GM12891 (cell line): ENCODE data around the gene MYLK. TPM values are rescaled to one million over a fixed set of nuclear protein-coding genes. Genes with fewer than 3 reads are reported as not detected.
A peak's percentile ranks its signal among the peaks of the same experiment; 100 is the strongest.

Experiments used
- DNase-seq: peaks from one replicate; pipeline ENCODE4 v3.0.0; 2011; ENCODE audit warnings: low spot score; ENCODE audit not compliant: insufficient read length
- FAIRE-seq: peaks from 2 replicates; lab custom pipeline; 2011; peaks lifted over from hg19 to GRCh38; lab: Jason Lieb, UNC
- PAX5 ChIP-seq: IDR thresholded peaks from 2 replicates; pipeline ENCODE4 v1.6.1; 2011; ENCODE audit warnings: low read length, moderate library complexity, mild to moderate bottlenecking; ENCODE audit not compliant: insufficient read depth, severe bottlenecking
- POLR2A ChIP-seq: IDR thresholded peaks from 2 replicates; pipeline ENCODE4 v1.6.1; 2011; ENCODE audit warnings: low read depth, low read length, control low read depth
- POLR2AphosphoS5 ChIP-seq: IDR thresholded peaks from 2 replicates; pipeline ENCODE4 v1.6.1; 2011; ENCODE audit warnings: low read depth, low read length, control low read depth
- POU2F2 ChIP-seq: IDR thresholded peaks from 2 replicates; pipeline ENCODE4 v1.6.1; 2011; ENCODE audit warnings: low read depth, mild to moderate bottlenecking, control low read depth, low read length, moderate library complexity
- SPI1 ChIP-seq: IDR thresholded peaks from 2 replicates; pipeline ENCODE4 v1.6.1; 2011; ENCODE audit warnings: low read depth, low read length, control low read depth
- TAF1 ChIP-seq: IDR thresholded peaks from 2 replicates; pipeline ENCODE4 v1.6.1; 2011; ENCODE audit warnings: low read depth, low read length, control low read depth
- polyA plus RNA-seq: library from polyadenylated mRNA; unstranded; fragments of >200 nt; gene quantifications from one replicate; pipeline ENCODE4 v1.2.1, GENCODE V29; 2012; ENCODE audit warnings: low read depth, missing spikeins, inconsistent platforms; ENCODE audit not compliant: missing spikeins

Gene MYLK
- 0.33 TPM for polyA plus RNA-seq

GRCh38 chr3:123884203-123884831, at the start of gene MYLK:
MYLK (minus strand) TSS chr3:123884332; CDS start chr3:123793841, 90,491 bp downstream.
- DNase-seq = peak; percentile 52
- peak; percentile 43 for FAIRE-seq
- no peak for TF ChIP-seq PAX5
- peak; percentile 63; the same call in 1 of the 2 replicates for TF ChIP-seq POU2F2

GRCh38 chr3:123930445-123930844, 46.3 kb upstream of the MYLK start:
- no peak for TF ChIP-seq POU2F2
- TF ChIP-seq SPI1 = no peak
- no peak for TF ChIP-seq POLR2A
- no peak for TF ChIP-seq TAF1
- TF ChIP-seq PAX5 = no peak
- no peak for TF ChIP-seq POLR2AphosphoS5
- DNase-seq = no peak
- no peak for FAIRE-seq

GRCh38 chr3:123929325-123929724, 45.2 kb upstream of the MYLK start:
- FAIRE-seq (no peak), DNase-seq (no peak)
- no peak for TF ChIP-seq SPI1
- no peak for TF ChIP-seq POLR2AphosphoS5
- no peak for TF ChIP-seq TAF1
- TF ChIP-seq POLR2A = no peak

GRCh38 chr3:123926396-123926795, 42.3 kb upstream of the MYLK start:
- FAIRE-seq (no peak), DNase-seq (no peak)
- TF ChIP-seq POLR2AphosphoS5 (no peak), TAF1 (no peak), POU2F2 (no peak), PAX5 (no peak), POLR2A (no peak)

- FAIRE-seq (no peak), DNase-seq (no peak)
- TF ChIP-seq POLR2A (no peak), PAX5 (no peak)
Measured at GRCh38 chr3:123920868-123921267, 36.7 kb upstream of the MYLK start.

GRCh38 chr3:123920383-123920782, 36.3 kb upstream of the MYLK start:
- FAIRE-seq (no peak), DNase-seq (no peak)
- TF ChIP-seq SPI1 (no peak), POU2F2 (no peak), POLR2A (no peak), PAX5 (no peak), TAF1 (no peak), POLR2AphosphoS5 (no peak)

GRCh38 chr3:123919353-123919752, 35.2 kb upstream of the MYLK start:
- TF ChIP-seq POLR2A = no peak
- no peak for TF ChIP-seq POU2F2
- TF ChIP-seq TAF1 = no peak
- no peak for TF ChIP-seq PAX5
- no peak for TF ChIP-seq POLR2AphosphoS5
- TF ChIP-seq SPI1 = no peak
- DNase-seq = no peak
- FAIRE-seq = no peak

- no peak for FAIRE-seq
- DNase-seq = no peak
- no peak for TF ChIP-seq PAX5
- no peak for TF ChIP-seq SPI1
- TF ChIP-seq POLR2A = no peak
- TF ChIP-seq POLR2AphosphoS5 = no peak
- TF ChIP-seq POU2F2 = no peak
- TF ChIP-seq TAF1 = no peak
Measured at GRCh38 chr3:123914829-123915228, 30.7 kb upstream of the MYLK start.

GRCh38 chr3:123909785-123910184, 25.7 kb upstream of the MYLK start:
- TF ChIP-seq POLR2AphosphoS5 (no peak), SPI1 (no peak), TAF1 (no peak)
- no peak for DNase-seq
- FAIRE-seq = no peak

GRCh38 chr3:123907720-123908119, 23.6 kb upstream of the MYLK start:
- DNase-seq (no peak), FAIRE-seq (no peak)
- no peak for TF ChIP-seq PAX5
- TF ChIP-seq POLR2A = no peak
- no peak for TF ChIP-seq TAF1
- no peak for TF ChIP-seq SPI1
- TF ChIP-seq POLR2AphosphoS5 = no peak
- TF ChIP-seq POU2F2 = no peak
